Measurements from ENCODE around the gene PTGR2.

- TF ChIP-seq CTCF (IDR thresholded peaks at IDR 0.05) (no peak), POLR2AphosphoS5 (IDR thresholded peaks at IDR 0.05) (peak in 1 of 2 donors; percentile 8), POLR2A (IDR thresholded peaks at IDR 0.05; ENCODE audit: low read depth) (no peak)
Measured at GRCh38 chr14:73816393-73816816, 35.2 kb upstream of the PTGR2 start.
